Neutrophil (primary cell): ENCODE data around the gene EFTUD2.

Experiments used
- H3K27ac ChIP-seq: fragments of 200-600 bp; sonication (generic); 2 replicates; pipeline ENCODE4 v1.5.1; 2016; ENCODE audit warnings: mild to moderate bottlenecking, moderate library complexity
- H3K27me3 ChIP-seq: fragments of 200-600 bp; sonication (generic); 2 replicates; pipeline ENCODE4 v1.6.0; 2016; ENCODE audit warnings: mild to moderate bottlenecking
- H3K36me3 ChIP-seq: fragments of 200-600 bp; sonication (generic); 2 replicates; pipeline ENCODE4 v1.5.1; 2017
- H3K4me1 ChIP-seq, 2 experiments: fragments of 200-600 bp in 1 of 2; sonication (generic) in 1 of 2; 1 replicate in 1 of 2; 2 replicates in 1 of 2; pipeline versions ENCODE4 v1.5.1 to v1.6.1; 2013 to 2016; ENCODE audit warnings: low read depth in 1 of 2, low read length in 1 of 2, mild to moderate bottlenecking in 1 of 2, moderate library complexity in 1 of 2; ENCODE audit not compliant: control insufficient read depth in 1 of 2, insufficient read depth in 1 of 2
- H3K4me3 ChIP-seq, 2 experiments: fragments of 200-600 bp in 1 of 2; sonication (generic) in 1 of 2; 1 replicate in 1 of 2; 2 replicates in 1 of 2; pipeline ENCODE4 v1.5.1; 2013 to 2016; ENCODE audit warnings: low read depth in 1 of 2, low read length in 1 of 2, mild to moderate bottlenecking in 1 of 2, moderate library complexity in 1 of 2
- H3K9me3 ChIP-seq: fragments of 200-600 bp; sonication (generic); 2 replicates; pipeline ENCODE4 v1.5.1; 2016
- TF ChIP-seq, protein P1 (sequence below): fragments of 200-600 bp; sonication (generic); IDR thresholded peaks from 2 replicates; pipeline ENCODE4 v1.5.1; 2016; ENCODE audit warnings: antibody characterized with exemption

Gene EFTUD2

DNA sequence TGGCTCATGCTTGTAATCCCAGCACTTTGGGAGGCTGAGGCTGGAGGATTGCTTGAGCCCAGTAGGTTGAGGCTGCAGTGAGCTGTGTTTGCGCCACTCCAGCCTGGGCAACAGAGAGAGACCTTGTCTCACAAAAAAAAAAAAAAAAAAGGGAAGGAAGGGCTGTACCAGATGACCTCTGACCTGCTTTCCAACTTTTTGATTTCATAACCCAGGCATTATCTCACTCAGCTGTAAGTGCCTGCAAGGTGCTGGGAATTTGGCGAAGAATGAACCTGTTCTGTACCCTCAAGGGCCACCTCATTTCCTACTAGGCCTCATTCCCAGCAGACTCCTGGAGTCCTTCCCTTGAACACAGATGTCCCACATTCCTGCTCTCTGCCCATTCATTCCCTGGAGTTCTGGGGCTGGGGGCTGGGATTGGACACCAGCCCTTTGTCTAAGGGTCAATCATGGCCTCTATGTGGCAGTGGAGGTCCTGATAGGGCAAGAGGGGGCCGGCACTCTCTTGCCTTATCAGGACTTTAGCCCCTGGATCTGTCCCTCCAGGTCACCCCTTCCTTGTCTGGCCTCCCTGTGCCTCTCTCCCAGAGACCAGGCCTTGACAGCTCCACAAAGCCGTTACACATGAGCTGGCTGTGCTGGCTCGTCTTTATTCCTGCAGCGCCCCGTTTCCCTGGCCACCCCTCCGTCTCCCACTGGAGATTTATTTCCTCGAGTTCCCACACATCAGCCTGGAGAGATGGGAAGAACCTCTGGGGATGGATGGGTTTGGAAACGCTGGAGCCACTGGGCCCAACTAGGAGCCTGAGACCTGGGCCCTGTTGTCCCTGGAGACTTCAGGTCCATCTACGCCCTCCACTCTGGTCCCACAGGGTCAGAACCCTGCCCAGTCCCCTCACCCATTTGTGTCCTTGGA lies 16.9 kb upstream of the EFTUD2 start:
- peaks cover 8 to 14% of the 10 kb centered on the region in 2 experiments for H3K4me1 ChIP-seq

DNA sequence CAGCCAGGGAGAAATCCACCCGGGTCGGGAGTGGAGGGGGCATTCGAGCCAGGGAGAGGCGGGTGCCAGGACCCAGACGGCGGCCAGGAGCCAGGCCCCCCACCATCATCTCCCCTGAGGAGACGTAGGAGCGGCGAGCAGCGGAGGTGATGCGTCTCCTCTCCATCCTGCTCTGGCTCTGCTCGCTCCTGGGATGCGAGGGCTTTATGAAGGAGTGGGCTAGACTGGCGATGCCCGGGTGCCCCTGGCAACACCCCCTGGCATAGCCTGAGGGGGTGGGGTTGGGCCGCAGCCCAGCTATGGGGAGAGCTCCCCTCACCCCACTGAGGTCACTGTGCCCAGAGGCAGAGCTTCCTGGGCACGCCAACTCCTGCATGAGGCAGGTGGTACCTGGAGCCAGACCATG lies 16.1 kb upstream of the EFTUD2 start, which contains the start of gene GFAP:
GFAP (minus strand) TSS at position 180 of the 406 bp plus-strand sequence; CDS start at position 166, 14 bp downstream.
- no peaks in the 10 kb centered on the region for H3K9me3 ChIP-seq
- no peak within 1 kb of the TSS for H3K27ac ChIP-seq
- peaks cover 46% of the 10 kb centered on the region for H3K27me3 ChIP-seq
- TF ChIP-seq, protein P1, sequence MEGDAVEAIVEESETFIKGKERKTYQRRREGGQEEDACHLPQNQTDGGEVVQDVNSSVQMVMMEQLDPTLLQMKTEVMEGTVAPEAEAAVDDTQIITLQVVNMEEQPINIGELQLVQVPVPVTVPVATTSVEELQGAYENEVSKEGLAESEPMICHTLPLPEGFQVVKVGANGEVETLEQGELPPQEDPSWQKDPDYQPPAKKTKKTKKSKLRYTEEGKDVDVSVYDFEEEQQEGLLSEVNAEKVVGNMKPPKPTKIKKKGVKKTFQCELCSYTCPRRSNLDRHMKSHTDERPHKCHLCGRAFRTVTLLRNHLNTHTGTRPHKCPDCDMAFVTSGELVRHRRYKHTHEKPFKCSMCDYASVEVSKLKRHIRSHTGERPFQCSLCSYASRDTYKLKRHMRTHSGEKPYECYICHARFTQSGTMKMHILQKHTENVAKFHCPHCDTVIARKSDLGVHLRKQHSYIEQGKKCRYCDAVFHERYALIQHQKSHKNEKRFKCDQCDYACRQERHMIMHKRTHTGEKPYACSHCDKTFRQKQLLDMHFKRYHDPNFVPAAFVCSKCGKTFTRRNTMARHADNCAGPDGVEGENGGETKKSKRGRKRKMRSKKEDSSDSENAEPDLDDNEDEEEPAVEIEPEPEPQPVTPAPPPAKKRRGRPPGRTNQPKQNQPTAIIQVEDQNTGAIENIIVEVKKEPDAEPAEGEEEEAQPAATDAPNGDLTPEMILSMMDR = no peak
- peaks cover 11 to 17% of the 10 kb centered on the region in 2 experiments for H3K4me1 ChIP-seq
- H3K4me3 ChIP-seq = no peak within 1 kb of the TSS
- no peaks in the 10 kb centered on the region for H3K36me3 ChIP-seq

More for the DNA sequence above, 16.9 kb upstream of the EFTUD2 start:
- peaks cover 46% of the 10 kb centered on the region for H3K27me3 ChIP-seq
- TF ChIP-seq, protein P1 = no peak
- no peak overlapping the region for H3K27ac ChIP-seq
- H3K4me3 ChIP-seq = no peak overlapping the region
- no peaks in the 10 kb centered on the region for H3K9me3 ChIP-seq
- no peaks in the 10 kb centered on the region for H3K36me3 ChIP-seq

DNA sequence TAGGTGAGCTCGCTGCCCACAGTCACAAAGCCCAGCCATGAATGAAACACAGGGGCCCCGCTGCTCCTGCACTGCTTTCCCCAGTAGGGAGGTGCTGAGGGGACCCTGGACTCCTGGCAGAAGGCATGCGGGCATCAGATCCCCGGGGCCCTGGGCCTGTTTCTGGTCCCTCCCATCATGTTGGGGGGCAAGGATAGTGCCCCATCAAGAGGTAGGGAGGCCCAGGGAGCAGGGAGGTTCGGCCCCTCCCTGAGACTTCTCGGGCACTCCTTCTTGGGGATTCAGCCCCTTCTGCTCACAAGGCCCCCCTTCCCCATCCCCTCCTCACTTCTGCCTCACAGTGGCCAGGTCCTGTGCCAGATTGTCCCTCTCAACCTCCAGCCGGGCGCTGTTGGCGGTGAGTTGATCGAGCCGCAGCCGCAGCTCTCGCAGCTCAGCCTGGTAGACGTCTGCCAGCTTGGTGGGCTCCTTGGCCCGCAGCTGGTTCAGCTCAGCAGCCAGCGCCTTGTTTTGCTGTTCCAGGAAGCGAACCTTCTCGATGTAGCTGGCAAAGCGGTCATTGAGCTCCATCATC lies 15.5 kb upstream of the EFTUD2 start:
- H3K27me3 ChIP-seq = peaks cover 41% of the 10 kb centered on the region
- no peaks in the 10 kb centered on the region for H3K9me3 ChIP-seq
- H3K4me3 ChIP-seq = no peak overlapping the region
- H3K36me3 ChIP-seq = no peaks in the 10 kb centered on the region
- H3K4me1 ChIP-seq = peaks cover 11 to 17% of the 10 kb centered on the region in 2 experiments
- no peak overlapping the region for H3K27ac ChIP-seq
- TF ChIP-seq, protein P1 = no peak

DNA sequence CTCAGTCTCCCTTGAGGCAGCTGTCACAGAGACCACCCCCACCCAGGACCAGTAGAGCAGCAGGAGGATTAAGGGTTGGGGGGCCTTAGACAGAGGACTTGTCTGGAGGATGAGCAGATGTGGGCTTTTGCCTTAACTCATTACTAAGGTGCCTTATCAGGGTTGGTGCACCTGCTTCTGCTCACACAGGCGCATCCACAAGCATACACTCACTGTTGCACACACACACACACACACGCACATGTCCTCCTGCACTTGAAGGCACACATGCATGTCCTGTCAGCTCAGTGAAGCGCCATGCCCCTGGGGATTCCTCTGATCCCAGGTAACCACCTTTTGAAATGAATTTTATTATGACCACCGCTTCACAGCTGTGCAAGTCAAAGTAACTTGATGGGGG lies 14.9 kb upstream of the EFTUD2 start:
- H3K9me3 ChIP-seq = no peaks in the 10 kb centered on the region
- no peak overlapping the region for H3K4me3 ChIP-seq
- H3K36me3 ChIP-seq = no peaks in the 10 kb centered on the region
- H3K27me3 ChIP-seq = peaks cover 41% of the 10 kb centered on the region
- TF ChIP-seq, protein P1 = no peak
- H3K27ac ChIP-seq = no peak overlapping the region
- peaks cover 11 to 17% of the 10 kb centered on the region in 2 experiments for H3K4me1 ChIP-seq

DNA sequence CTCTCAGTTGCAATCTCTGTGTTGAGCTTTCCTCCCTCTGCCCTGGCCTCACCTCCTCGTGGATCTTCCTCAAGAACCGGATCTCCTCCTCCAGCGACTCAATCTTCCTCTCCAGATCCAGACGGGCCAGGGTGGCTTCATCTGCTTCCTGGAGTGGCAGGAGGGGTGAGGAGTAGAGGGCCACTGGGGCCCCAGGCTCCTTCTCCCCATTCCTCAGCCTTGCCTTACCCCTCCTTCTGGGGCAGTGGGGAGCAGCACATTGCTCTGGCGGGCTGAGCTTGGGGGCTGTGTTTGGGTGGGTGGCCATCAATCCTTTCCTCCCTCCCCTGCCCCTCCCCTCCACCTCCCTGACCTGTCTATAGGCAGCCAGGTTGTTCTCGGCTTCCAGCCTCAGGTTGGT lies 14.4 kb upstream of the EFTUD2 start:
- Histone ChIP-seq H3K27ac (no peak overlapping the region), H3K4me1 (peaks cover 11 to 17% of the 10 kb centered on the region in 2 experiments), H3K27me3 (peaks cover 41% of the 10 kb centered on the region), H3K4me3 (no peak overlapping the region), H3K9me3 (no peaks in the 10 kb centered on the region), H3K36me3 (no peaks in the 10 kb centered on the region)
- TF ChIP-seq, protein P1 = no peak
